Activated CD4-positive, alpha-beta T cell treated with anti-CD3 and anti-CD28 coated beads, Interleukin-2, amount 10 ng/mL, durations not matched to agents 7 days and 5 days (primary cell): ENCODE data around the gene CACNA2D1. TPM values are rescaled to one million over a fixed set of nuclear protein-coding genes. Genes with fewer than 3 reads are reported as not detected.

Experiments
- CTCF ChIA-PET: fragments of 350-600 bp; sonication (Branson Sonifier 250); formaldehyde crosslinking; loops from one replicate; lab custom pipeline; 2021; ENCODE audit warnings: antibody characterized with exemption; lab: Charles Lee
- POLR2A ChIA-PET: fragments of 350-600 bp; sonication (Branson Sonifier 250); formaldehyde crosslinking; loops from one replicate; lab custom pipeline; 2021; ENCODE audit warnings: antibody characterized with exemption; lab: Charles Lee
- DNase-seq: peaks from one replicate; pipeline ENCODE4 v3.0.0-alpha.2; 2020
- H3K27ac Mint-ChIP-seq: one replicate; pipeline ENCODE4 v1.8.0; 2021; ENCODE audit warnings: mild to moderate bottlenecking, moderate library complexity, mixed read lengths
- H3K27me3 Mint-ChIP-seq: one replicate; pipeline ENCODE4 v1.8.0; 2021; ENCODE audit warnings: mixed read lengths
- H3K36me3 Mint-ChIP-seq: one replicate; pipeline ENCODE4 v1.8.0; 2021; ENCODE audit warnings: low read depth, mixed read lengths
- H3K4me1 Mint-ChIP-seq: one replicate; pipeline ENCODE4 v1.8.0; 2021; ENCODE audit warnings: mixed read lengths
- H3K4me3 Mint-ChIP-seq: one replicate; pipeline ENCODE4 v1.8.0; 2021; ENCODE audit warnings: mild to moderate bottlenecking, moderate library complexity, mixed read lengths
- H3K9me3 Mint-ChIP-seq: one replicate; pipeline ENCODE4 v1.8.0; 2021; ENCODE audit warnings: mixed read lengths
- total RNA-seq, 2 experiments: library from RNA; stranded (reverse); gene quantifications; one replicate each; pipeline ENCODE4 v1.2.3, GENCODE V29; 2021

Gene CACNA2D1
- total RNA-seq, 2 experiments from 2014 or later, result not detected

GRCh38 chr7:82373926-82374635 is 69.5 kb downstream of the CACNA2D1 start:
- H3K27ac Mint-ChIP-seq, result no peak overlapping the region
- no peaks in the 10 kb centered on the region for H3K27me3 Mint-ChIP-seq
- no peak overlapping the region for H3K4me3 Mint-ChIP-seq
- ChIA-PET CTCF (no interaction called here), POLR2A (no interaction called here)
- H3K36me3 Mint-ChIP-seq, result no peaks in the 10 kb centered on the region
- no peaks in the 10 kb centered on the region for H3K9me3 Mint-ChIP-seq
- H3K4me1 Mint-ChIP-seq, result no peaks in the 10 kb centered on the region
- DNase-seq, result no peak

DNA sequence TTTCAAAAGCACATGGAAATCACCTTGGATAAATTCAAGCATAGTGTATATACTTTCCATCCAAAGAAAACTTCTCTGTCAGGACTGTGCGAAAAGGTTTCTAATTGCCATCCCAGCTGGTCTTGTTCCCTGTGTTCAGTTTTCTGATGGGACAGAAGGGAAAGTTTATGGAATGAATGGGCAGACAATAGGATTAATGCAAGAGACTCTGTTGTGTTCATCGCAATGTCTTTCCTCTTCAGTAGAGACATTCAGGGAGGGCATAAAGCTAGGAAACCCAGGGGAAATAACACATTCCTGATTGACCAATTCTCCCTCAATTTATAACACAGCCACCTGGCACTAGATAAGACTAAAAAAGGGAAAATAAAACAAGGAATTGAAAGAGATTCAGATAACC is 78.9 kb downstream of the CACNA2D1 start:
- no peaks in the 10 kb centered on the region for H3K36me3 Mint-ChIP-seq
- no peak overlapping the region for H3K4me3 Mint-ChIP-seq
- no peak for DNase-seq
- H3K4me1 Mint-ChIP-seq, result no peaks in the 10 kb centered on the region
- ChIA-PET CTCF (no interaction called here), POLR2A (no interaction called here)
- no peaks in the 10 kb centered on the region for H3K9me3 Mint-ChIP-seq
- no peak overlapping the region for H3K27ac Mint-ChIP-seq
- H3K27me3 Mint-ChIP-seq, result no peaks in the 10 kb centered on the region

GRCh38 chr7:82364048-82364447 is 79.5 kb downstream of the CACNA2D1 start:
- ChIA-PET CTCF (no interaction called here), POLR2A (no interaction called here)
- Mint-ChIP-seq H3K4me3 (no peak overlapping the region), H3K27me3 (no peaks in the 10 kb centered on the region), H3K36me3 (no peaks in the 10 kb centered on the region), H3K27ac (no peak overlapping the region), H3K4me1 (no peaks in the 10 kb centered on the region), H3K9me3 (no peaks in the 10 kb centered on the region)
- no peak for DNase-seq

- CTCF ChIA-PET, result no interaction called here
- H3K9me3 Mint-ChIP-seq, result no peaks in the 10 kb centered on the region
Measured at GRCh38 chr7:82362129-82362706, 81.4 kb downstream of the CACNA2D1 start.

GRCh38 chr7:82360591-82361368 is 82.8 kb downstream of the CACNA2D1 start:
- ChIA-PET POLR2A (no interaction called here), CTCF (no interaction called here)
- H3K27me3 Mint-ChIP-seq, result no peaks in the 10 kb centered on the region

More at GRCh38 chr7:82362129-82362706, 81.4 kb downstream of the CACNA2D1 start:
- POLR2A ChIA-PET, result no interaction called here
- Mint-ChIP-seq H3K36me3 (no peaks in the 10 kb centered on the region), H3K27ac (no peak overlapping the region), H3K27me3 (no peaks in the 10 kb centered on the region), H3K4me1 (no peaks in the 10 kb centered on the region), H3K4me3 (no peak overlapping the region)
- no peak for DNase-seq

GRCh38 chr7:82359426-82359825 is 84.2 kb downstream of the CACNA2D1 start:
- ChIA-PET POLR2A (no interaction called here), CTCF (no interaction called here)
- Mint-ChIP-seq H3K27me3 (no peaks in the 10 kb centered on the region), H3K27ac (no peak overlapping the region), H3K4me3 (no peak overlapping the region), H3K36me3 (no peaks in the 10 kb centered on the region), H3K9me3 (no peaks in the 10 kb centered on the region), H3K4me1 (no peaks in the 10 kb centered on the region)
- no peak for DNase-seq

More at GRCh38 chr7:82360591-82361368, 82.8 kb downstream of the CACNA2D1 start:
- Mint-ChIP-seq H3K4me3 (no peak overlapping the region), H3K9me3 (no peaks in the 10 kb centered on the region), H3K4me1 (no peaks in the 10 kb centered on the region), H3K36me3 (no peaks in the 10 kb centered on the region), H3K27ac (no peak overlapping the region)
- DNase-seq, result no peak

- DNase-seq, result no peak
- H3K27me3 Mint-ChIP-seq, result no peaks in the 10 kb centered on the region
- H3K4me3 Mint-ChIP-seq, result no peak overlapping the region
- ChIA-PET CTCF (interaction anchor here (0.9 kb wide), 1 partner anchor 10 kb away, joined by 4 read pairs; no protein-coding TSS in a partner anchor), POLR2A (no interaction called here)
- H3K36me3 Mint-ChIP-seq, result no peaks in the 10 kb centered on the region
- H3K9me3 Mint-ChIP-seq, result no peaks in the 10 kb centered on the region
- H3K4me1 Mint-ChIP-seq, result no peaks in the 10 kb centered on the region
- H3K27ac Mint-ChIP-seq, result no peak overlapping the region
Measured at GRCh38 chr7:82358923-82359322, 84.7 kb downstream of the CACNA2D1 start.

DNA sequence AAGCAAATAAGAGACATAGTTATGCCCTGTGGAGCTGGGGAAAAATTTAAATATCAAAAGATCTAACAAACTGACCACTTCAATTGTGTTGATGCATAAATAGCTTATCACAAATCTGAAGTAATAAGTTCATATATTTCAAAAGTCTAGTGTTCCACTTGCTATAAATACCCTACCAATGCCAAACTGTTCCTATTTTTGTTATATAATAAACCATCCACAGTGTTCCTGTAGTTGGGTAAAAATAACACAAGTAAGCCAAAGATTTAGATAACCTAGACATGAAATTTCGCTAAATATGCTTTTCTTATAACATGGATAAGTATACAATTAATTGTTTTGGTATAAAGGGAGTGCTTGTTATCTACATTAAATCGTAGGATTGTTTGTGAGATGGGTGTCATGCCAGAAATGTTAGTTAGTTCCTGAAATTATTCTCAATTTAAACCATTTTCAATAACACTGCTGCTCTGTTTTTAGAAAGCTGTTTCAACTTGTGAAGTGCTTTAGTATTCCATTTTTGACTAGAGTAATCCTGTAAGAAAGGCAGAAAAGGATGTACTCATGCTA is 85.5 kb downstream of the CACNA2D1 start:
- no peak for DNase-seq
- H3K4me3 Mint-ChIP-seq, result no peak overlapping the region
- ChIA-PET POLR2A (no interaction called here), CTCF (interaction anchor here (0.9 kb wide), 1 partner anchor 11 kb away, joined by 4 read pairs; no protein-coding TSS in a partner anchor)
- H3K27me3 Mint-ChIP-seq, result no peaks in the 10 kb centered on the region
- H3K4me1 Mint-ChIP-seq, result no peaks in the 10 kb centered on the region
- no peaks in the 10 kb centered on the region for H3K36me3 Mint-ChIP-seq
- no peak overlapping the region for H3K27ac Mint-ChIP-seq
- no peaks in the 10 kb centered on the region for H3K9me3 Mint-ChIP-seq

DNA sequence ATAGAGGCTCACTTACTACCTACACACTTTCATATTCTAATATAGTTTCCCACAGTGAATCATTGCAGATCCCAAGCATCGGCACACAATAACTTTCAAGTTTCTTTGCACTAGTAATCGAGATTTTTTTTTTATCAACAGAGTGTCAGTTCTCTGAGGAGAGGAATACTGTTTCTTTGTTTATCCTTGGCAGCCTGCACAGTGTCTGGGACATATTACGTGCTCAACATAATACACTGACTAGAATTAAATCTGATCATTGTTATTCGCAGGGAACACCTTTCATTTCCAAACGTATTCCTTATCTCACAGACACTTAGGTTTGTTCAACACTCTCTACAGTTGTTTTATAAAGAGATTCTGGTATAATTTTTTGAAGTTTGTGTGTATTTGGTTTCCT is 95.3 kb downstream of the CACNA2D1 start:
- ChIA-PET CTCF (no interaction called here), POLR2A (no interaction called here)
- no peaks in the 10 kb centered on the region for H3K27me3 Mint-ChIP-seq
- no peaks in the 10 kb centered on the region for H3K4me1 Mint-ChIP-seq
- no peak for DNase-seq
- H3K4me3 Mint-ChIP-seq, result no peak overlapping the region
- H3K9me3 Mint-ChIP-seq, result no peaks in the 10 kb centered on the region
- no peaks in the 10 kb centered on the region for H3K36me3 Mint-ChIP-seq
- H3K27ac Mint-ChIP-seq, result no peak overlapping the region

DNA sequence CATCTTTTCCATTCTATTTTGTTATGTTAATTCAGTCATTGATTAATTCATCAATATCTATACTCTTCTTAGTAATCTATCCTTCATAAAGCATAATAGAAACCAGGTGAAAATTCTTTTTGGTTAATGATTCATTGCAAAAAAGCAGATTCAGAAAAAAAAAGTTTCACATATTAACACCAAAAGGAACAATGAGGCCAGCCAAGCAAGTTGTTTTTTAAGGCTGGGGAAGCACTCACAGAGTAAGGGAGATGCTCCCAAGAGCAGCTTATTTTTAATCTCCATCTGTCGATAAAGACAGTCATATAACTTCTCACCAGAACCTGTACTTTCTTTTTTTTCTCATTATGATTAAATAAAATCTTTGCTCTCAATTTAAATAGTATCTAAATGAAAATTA is 95.8 kb downstream of the CACNA2D1 start:
- Mint-ChIP-seq H3K4me1 (no peaks in the 10 kb centered on the region), H3K36me3 (no peaks in the 10 kb centered on the region), H3K4me3 (no peak overlapping the region), H3K27ac (no peak overlapping the region), H3K9me3 (no peaks in the 10 kb centered on the region), H3K27me3 (no peaks in the 10 kb centered on the region)
- no peak for DNase-seq
- ChIA-PET POLR2A (no interaction called here), CTCF (no interaction called here)

GRCh38 chr7:82345886-82346285 is 97.7 kb downstream of the CACNA2D1 start:
- H3K4me1 Mint-ChIP-seq, result no peaks in the 10 kb centered on the region
- POLR2A ChIA-PET, result no interaction called here
- no peak overlapping the region for H3K4me3 Mint-ChIP-seq
- no peaks in the 10 kb centered on the region for H3K36me3 Mint-ChIP-seq
- DNase-seq, result no peak
- no peaks in the 10 kb centered on the region for H3K9me3 Mint-ChIP-seq
- H3K27ac Mint-ChIP-seq, result no peak overlapping the region
- CTCF ChIA-PET, result interaction anchor here (0.7 kb wide), 1 partner anchor 1546 kb away, joined by 3 read pairs; no protein-coding TSS in a partner anchor
- H3K27me3 Mint-ChIP-seq, result no peaks in the 10 kb centered on the region

GRCh38 chr7:82343716-82344115 is 99.9 kb downstream of the CACNA2D1 start:
- Mint-ChIP-seq H3K4me1 (no peaks in the 10 kb centered on the region), H3K27ac (no peak overlapping the region), H3K9me3 (no peaks in the 10 kb centered on the region), H3K36me3 (no peaks in the 10 kb centered on the region), H3K4me3 (no peak overlapping the region), H3K27me3 (no peaks in the 10 kb centered on the region)
- DNase-seq, result no peak
- ChIA-PET POLR2A (no interaction called here), CTCF (no interaction called here)

DNA sequence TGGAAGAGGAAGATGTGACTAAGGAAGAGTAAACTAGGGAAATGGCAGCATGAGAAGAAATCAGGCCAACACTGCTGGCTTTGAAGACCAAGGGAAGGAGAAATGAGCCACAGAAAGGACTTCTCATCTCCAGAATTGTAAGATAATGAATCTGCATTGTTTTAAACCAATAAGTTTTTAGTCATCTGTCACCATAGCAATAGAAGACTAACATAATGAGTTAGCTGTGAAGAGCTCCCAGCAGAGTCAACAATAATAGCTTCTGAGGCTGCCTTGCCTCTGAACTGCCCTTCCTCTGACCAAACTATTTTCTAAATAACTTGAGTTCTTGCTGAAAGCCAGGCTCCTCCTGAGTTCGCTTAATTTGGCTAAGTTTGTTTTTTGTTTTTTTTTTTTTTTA is 103.6 kb downstream of the CACNA2D1 start:
- ChIA-PET POLR2A (no interaction called here), CTCF (no interaction called here)
- H3K36me3 Mint-ChIP-seq, result no peaks in the 10 kb centered on the region
- H3K27ac Mint-ChIP-seq, result no peak overlapping the region
- no peak for DNase-seq
- no peak overlapping the region for H3K4me3 Mint-ChIP-seq
- H3K4me1 Mint-ChIP-seq, result no peaks in the 10 kb centered on the region
- H3K9me3 Mint-ChIP-seq, result no peaks in the 10 kb centered on the region
- no peaks in the 10 kb centered on the region for H3K27me3 Mint-ChIP-seq
